ENCODE data around the gene CEP44.

GRCh38 chr4:174244441-174244840 lies 39.3 kb upstream of the CEP44 start:
- TF ChIP-seq CTCF (IDR thresholded peaks at IDR 0.05; ENCODE audit: poor library complexity), result no peak
- TF ChIP-seq EZH2 (IDR thresholded peaks at IDR 0.05; ENCODE audit: borderline replicate concordance), result no peak
